ENCODE data around the gene PROC.

- TF ChIP-seq CTCF (conservative IDR thresholded peaks at IDR 0.05; ENCODE audit: low read length), result peak; percentile 50
- no peak for TF ChIP-seq EZH2phosphoT487 (IDR thresholded peaks at IDR 0.05; ENCODE audit: borderline replicate concordance, low read depth, low read length)
Observed at GRCh38 chr2:127423880-127424279, 5.7 kb downstream of the PROC start.
